ENCODE measurements around the gene ATP11A.

Gene ATP11A

GRCh38 chr13:112651311-112651710 is 38.5 kb upstream of the ATP11A start:
- Histone ChIP-seq H3K27me3 (ENCODE audit: low read depth, low read length) (peaks cover 2% of the 10 kb centered on the region; the same call in 1 of the 2 replicates), H3K9me3 (ENCODE audit: insufficient read depth, low read length) (no peaks in the 10 kb centered on the region), H3K36me3 (replicated peaks; ENCODE audit: low read depth, low read length) (no peaks in the 10 kb centered on the region), H2AFZ (ENCODE audit: low read depth, low read length) (no peak overlapping the region), H3K9ac (ENCODE audit: low read length) (no peak overlapping the region), H3K27ac (ENCODE audit: low read length) (no peak overlapping the region), H3K79me2 (ENCODE audit: low read length) (no peaks in the 10 kb centered on the region), H4K20me1 (ENCODE audit: insufficient read depth, low read length) (no peaks in the 10 kb centered on the region), H3K4me2 (ENCODE audit: low read length) (no peak overlapping the region), H3K4me1 (ENCODE audit: low read length) (no peaks in the 10 kb centered on the region), H3K4me3 (ENCODE audit: low read length) (no peak overlapping the region)
- no peak for TF ChIP-seq EZH2phosphoT487 (IDR thresholded peaks at IDR 0.05; ENCODE audit: low read depth)
- TF ChIP-seq, protein P1, sequence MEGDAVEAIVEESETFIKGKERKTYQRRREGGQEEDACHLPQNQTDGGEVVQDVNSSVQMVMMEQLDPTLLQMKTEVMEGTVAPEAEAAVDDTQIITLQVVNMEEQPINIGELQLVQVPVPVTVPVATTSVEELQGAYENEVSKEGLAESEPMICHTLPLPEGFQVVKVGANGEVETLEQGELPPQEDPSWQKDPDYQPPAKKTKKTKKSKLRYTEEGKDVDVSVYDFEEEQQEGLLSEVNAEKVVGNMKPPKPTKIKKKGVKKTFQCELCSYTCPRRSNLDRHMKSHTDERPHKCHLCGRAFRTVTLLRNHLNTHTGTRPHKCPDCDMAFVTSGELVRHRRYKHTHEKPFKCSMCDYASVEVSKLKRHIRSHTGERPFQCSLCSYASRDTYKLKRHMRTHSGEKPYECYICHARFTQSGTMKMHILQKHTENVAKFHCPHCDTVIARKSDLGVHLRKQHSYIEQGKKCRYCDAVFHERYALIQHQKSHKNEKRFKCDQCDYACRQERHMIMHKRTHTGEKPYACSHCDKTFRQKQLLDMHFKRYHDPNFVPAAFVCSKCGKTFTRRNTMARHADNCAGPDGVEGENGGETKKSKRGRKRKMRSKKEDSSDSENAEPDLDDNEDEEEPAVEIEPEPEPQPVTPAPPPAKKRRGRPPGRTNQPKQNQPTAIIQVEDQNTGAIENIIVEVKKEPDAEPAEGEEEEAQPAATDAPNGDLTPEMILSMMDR (IDR thresholded peaks at IDR 0.05; ENCODE audit: low read depth, low read length): no peak

DNA sequence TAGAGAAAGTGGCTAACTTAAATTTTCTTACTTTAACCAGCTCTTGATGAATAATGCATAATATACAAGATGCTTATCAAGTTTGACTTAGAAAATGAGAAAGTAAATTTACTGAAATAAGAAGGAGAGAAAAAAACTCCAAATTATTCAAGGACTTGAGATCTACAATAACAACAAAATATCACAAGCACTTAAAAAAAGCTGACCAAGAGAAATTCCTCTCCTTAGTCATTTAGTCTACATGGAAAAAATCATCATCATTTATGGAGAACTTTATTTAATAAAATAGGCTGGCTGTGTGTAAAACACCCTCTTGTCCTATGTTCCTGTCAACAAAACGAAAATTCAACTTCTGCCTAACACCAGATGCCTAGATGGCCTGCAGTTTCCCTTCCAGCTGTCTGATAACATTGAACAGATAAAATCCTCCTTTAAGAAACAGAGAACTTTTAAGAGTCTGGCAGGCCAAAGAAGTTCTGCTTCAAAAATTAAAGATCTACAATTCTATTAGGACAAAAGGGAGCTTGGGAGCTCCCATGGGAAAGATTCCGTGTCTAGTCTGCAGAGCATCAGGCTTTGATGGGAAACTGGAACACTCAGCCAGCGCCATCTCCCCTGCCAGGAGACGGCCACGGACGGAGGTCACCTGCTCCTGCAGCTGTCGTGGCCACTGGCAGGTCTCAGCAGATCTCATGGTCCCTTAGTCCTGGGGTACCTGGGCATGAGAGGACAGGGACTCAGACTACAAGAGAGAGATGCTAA is 37.9 kb upstream of the ATP11A start:
- H3K4me3 ChIP-seq (ENCODE audit: low read length): no peak overlapping the region
- H3K4me2 ChIP-seq (ENCODE audit: low read length): no peak overlapping the region
- no peak overlapping the region for H3K27ac ChIP-seq (ENCODE audit: low read length)
- peaks cover 2% of the 10 kb centered on the region; the same call in 1 of the 2 replicates for H3K27me3 ChIP-seq (ENCODE audit: low read depth, low read length)
- no peaks in the 10 kb centered on the region for H3K79me2 ChIP-seq (ENCODE audit: low read length)
- no peak overlapping the region for H3K9ac ChIP-seq (ENCODE audit: low read length)
- H3K9me3 ChIP-seq (ENCODE audit: insufficient read depth, low read length): no peaks in the 10 kb centered on the region
- no peak overlapping the region for H2AFZ ChIP-seq (ENCODE audit: low read depth, low read length)
- no peaks in the 10 kb centered on the region for H4K20me1 ChIP-seq (ENCODE audit: insufficient read depth, low read length)
- no peaks in the 10 kb centered on the region for H3K4me1 ChIP-seq (ENCODE audit: low read length)
- no peaks in the 10 kb centered on the region for H3K36me3 ChIP-seq (replicated peaks; ENCODE audit: low read depth, low read length)
- TF ChIP-seq EZH2phosphoT487 (IDR thresholded peaks at IDR 0.05; ENCODE audit: low read depth): no peak
- TF ChIP-seq, protein P1 (IDR thresholded peaks at IDR 0.05; ENCODE audit: low read depth, low read length): no peak

DNA sequence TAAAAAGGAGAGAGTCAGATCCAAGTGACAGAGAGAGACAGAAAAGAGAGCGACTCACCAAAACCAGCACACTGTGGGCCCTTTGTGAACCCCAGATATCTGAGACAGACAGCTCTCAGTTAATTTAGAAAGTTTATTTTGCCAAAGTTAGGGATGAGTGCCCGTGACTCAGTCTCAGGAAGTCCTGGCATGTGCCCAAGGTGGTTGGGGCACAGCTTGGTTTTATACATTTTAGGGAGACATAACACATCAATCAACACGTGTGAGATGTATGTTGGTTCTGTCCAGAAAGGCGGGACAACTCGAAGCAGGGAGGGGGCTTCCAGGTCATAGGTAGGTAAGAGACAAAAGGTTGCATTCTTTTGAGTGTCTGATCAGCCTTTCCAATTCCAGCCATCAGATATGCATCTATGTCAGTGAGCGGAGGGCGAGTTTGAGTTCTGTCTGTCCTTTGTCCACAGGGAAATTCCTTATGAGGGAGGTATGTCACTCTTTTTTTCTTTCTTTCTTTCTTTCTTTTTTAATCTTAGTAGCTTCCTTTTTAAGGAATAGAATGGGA is 37.2 kb upstream of the ATP11A start:
- H3K79me2 ChIP-seq (ENCODE audit: low read length): no peaks in the 10 kb centered on the region
- H3K9me3 ChIP-seq (ENCODE audit: insufficient read depth, low read length): no peaks in the 10 kb centered on the region
- no peak overlapping the region for H3K9ac ChIP-seq (ENCODE audit: low read length)
- no peaks in the 10 kb centered on the region for H3K4me1 ChIP-seq (ENCODE audit: low read length)
- H2AFZ ChIP-seq (ENCODE audit: low read depth, low read length): no peak overlapping the region
- H3K4me3 ChIP-seq (ENCODE audit: low read length): no peak overlapping the region
- no peak overlapping the region for H3K4me2 ChIP-seq (ENCODE audit: low read length)
- TF ChIP-seq, protein P1 (IDR thresholded peaks at IDR 0.05; ENCODE audit: low read depth, low read length): no peak
- no peak for TF ChIP-seq EZH2phosphoT487 (IDR thresholded peaks at IDR 0.05; ENCODE audit: low read depth)
- no peaks in the 10 kb centered on the region for H3K36me3 ChIP-seq (replicated peaks; ENCODE audit: low read depth, low read length)
- no peak overlapping the region for H3K27ac ChIP-seq (ENCODE audit: low read length)
- peaks cover 2% of the 10 kb centered on the region; the same call in 1 of the 2 replicates for H3K27me3 ChIP-seq (ENCODE audit: low read depth, low read length)
- no peaks in the 10 kb centered on the region for H4K20me1 ChIP-seq (ENCODE audit: insufficient read depth, low read length)

- Histone ChIP-seq H3K9ac (ENCODE audit: low read length) (no peak overlapping the region), H4K20me1 (ENCODE audit: insufficient read depth, low read length) (no peaks in the 10 kb centered on the region), H3K79me2 (ENCODE audit: low read length) (no peaks in the 10 kb centered on the region), H2AFZ (ENCODE audit: low read depth, low read length) (no peak overlapping the region), H3K27me3 (ENCODE audit: low read depth, low read length) (peaks cover 2% of the 10 kb centered on the region; the same call in 1 of the 2 replicates), H3K36me3 (replicated peaks; ENCODE audit: low read depth, low read length) (no peaks in the 10 kb centered on the region), H3K4me3 (ENCODE audit: low read length) (no peak overlapping the region), H3K9me3 (ENCODE audit: insufficient read depth, low read length) (no peaks in the 10 kb centered on the region), H3K4me2 (ENCODE audit: low read length) (no peak overlapping the region), H3K27ac (ENCODE audit: low read length) (no peak overlapping the region), H3K4me1 (ENCODE audit: low read length) (no peaks in the 10 kb centered on the region)
- TF ChIP-seq, protein P1 (IDR thresholded peaks at IDR 0.05; ENCODE audit: low read depth, low read length): no peak
- no peak for TF ChIP-seq EZH2phosphoT487 (IDR thresholded peaks at IDR 0.05; ENCODE audit: low read depth)
Observed at GRCh38 chr13:112653071-112653470, 36.8 kb upstream of the ATP11A start.
